PFSK-1 (cell line): Measurements from ENCODE around the gene TIMM21.

Experiments
- POLR2AphosphoS5 ChIP-seq: IDR thresholded peaks from 2 replicates; pipeline ENCODE4 v1.6.1; 2012; ENCODE audit warnings: low read depth, mild to moderate bottlenecking, control low read depth, low read length, moderate library complexity
- REST ChIP-seq, 2 experiments: IDR thresholded peaks; 2 replicates each; pipeline versions ENCODE4 v1.6.1 to v1.8.0; 2011 to 2012; ENCODE audit warnings: low read depth in 2 of 2, low read length in 2 of 2, control low read depth in 1 of 2, inconsistent platforms in 1 of 2, mild to moderate bottlenecking in 1 of 2, moderate library complexity in 1 of 2; ENCODE audit not compliant: insufficient read depth in 1 of 2
- TAF1 ChIP-seq: IDR thresholded peaks from 2 replicates; pipeline ENCODE4 v1.6.1; 2012; ENCODE audit warnings: low read length, control low read depth, borderline replicate concordance; ENCODE audit not compliant: insufficient read depth

GRCh38 chr18:74149878-74150277, 1.6 kb downstream of the TIMM21 start:
- no peak for TF ChIP-seq REST (IDR thresholded peaks at IDR 0.05; ENCODE audit: insufficient read depth in 1 of 2, low read depth in 2 of 2, low read length in 2 of 2)
- no peak for TF ChIP-seq POLR2AphosphoS5
- TF ChIP-seq TAF1 = no peak
